Endodermal cell (in vitro differentiated cells): ENCODE measurements around the gene RASSF7. TPM values are rescaled to one million over a fixed set of nuclear protein-coding genes. Genes with fewer than 3 reads are reported as not detected.
A peak's percentile ranks its signal among the peaks of the same experiment; 100 is the strongest.

ENCODE experiments used
- DNase-seq: peaks from one replicate; pipeline ENCODE4 v3.0.0-alpha.2; 2017
- H3K27ac ChIP-seq: 2 replicates; pipeline ENCODE4 v1.5.1; 2013; ENCODE audit warnings: mild to moderate bottlenecking, low read depth, low read length, moderate library complexity
- H3K27me3 ChIP-seq: 2 replicates; pipeline ENCODE4 v1.6.1; 2013; ENCODE audit warnings: mild to moderate bottlenecking, low read length, moderate library complexity; ENCODE audit not compliant: insufficient read depth, control insufficient read depth, poor library complexity, severe bottlenecking
- H3K36me3 ChIP-seq: 2 replicates; pipeline ENCODE4 v1.7.0; 2013; ENCODE audit warnings: mild to moderate bottlenecking, low read length, moderate library complexity; ENCODE audit not compliant: control insufficient read depth, insufficient read depth
- H3K4me1 ChIP-seq: one replicate; pipeline ENCODE4 v1.7.0; 2013; ENCODE audit warnings: low read length; ENCODE audit not compliant: control insufficient read depth, insufficient read depth
- H3K4me3 ChIP-seq: 2 replicates; pipeline ENCODE4 v1.5.1; 2013; ENCODE audit warnings: mild to moderate bottlenecking, low read length, moderate library complexity
- H3K9ac ChIP-seq: 2 replicates; pipeline ENCODE4 v1.6.1; 2013; ENCODE audit warnings: mild to moderate bottlenecking, low read length, moderate library complexity; ENCODE audit not compliant: poor library complexity, severe bottlenecking; ENCODE audit errors: extremely low read depth
- H3K9me3 ChIP-seq: 2 replicates; pipeline ENCODE4 v1.6.1; 2013; ENCODE audit warnings: mild to moderate bottlenecking, low read length, moderate library complexity; ENCODE audit not compliant: control insufficient read depth
- H3K27ac Mint-ChIP-seq: 2 replicates; pipeline ENCODE4 v1.8.0; 2020; ENCODE audit warnings: mixed read lengths
- H3K27me3 Mint-ChIP-seq: 2 replicates; pipeline ENCODE4 v1.8.0; 2021; ENCODE audit warnings: mild to moderate bottlenecking, mixed read lengths; ENCODE audit not compliant: insufficient read depth
- H3K36me3 Mint-ChIP-seq: 2 replicates; pipeline ENCODE4 v1.8.0; 2020; ENCODE audit warnings: low read depth, mixed read lengths
- H3K4me1 Mint-ChIP-seq: 2 replicates; pipeline ENCODE4 v1.8.0; 2020; ENCODE audit warnings: mixed read lengths
- H3K4me3 Mint-ChIP-seq: 2 replicates; pipeline ENCODE4 v1.8.0; 2020; ENCODE audit warnings: mild to moderate bottlenecking, moderate library complexity, mixed read lengths
- H3K9me3 Mint-ChIP-seq: 2 replicates; pipeline ENCODE4 v1.8.0; 2020; ENCODE audit warnings: mild to moderate bottlenecking, mixed read lengths
- CTCF ChIP-seq: fragments of 200-600 bp; sonication (generic); conservative IDR thresholded peaks from 2 replicates; pipeline ENCODE4 v1.5.0; 2021; ENCODE audit warnings: antibody characterized with exemption, mild to moderate bottlenecking
- WGBS, 2 experiments: methylation state at CpG; one replicate each; pipeline versions ENCODE4 v1.1.5 to v1.1.7; 2013; ENCODE audit warnings: missing lambda C conversion rate in 2 of 2, mixed read lengths in 1 of 2; ENCODE audit not compliant: insufficient coverage in 1 of 2, insufficient read length in 1 of 2; 5-methylcytosine and 5-hydroxymethylcytosine counted together
- microRNA-seq: library from miRNA; unstranded; fragments of <30 nt; microRNA quantifications from one replicate; pipeline ENCODE4 v1.2.0, GENCODE V29; 2020; ENCODE audit warnings: borderline microRNAs expressed
- total RNA-seq, 2 donors: library from RNA; stranded (reverse); fragmentation: NEBNext Ultra II Directional in 1 of 2; extraction: Animal tissue kit (Norgen Biotek cat#: 25700) in 1 of 2; gene quantifications; 2 replicates in 1 of 2; 3 replicates in 1 of 2; pipeline ENCODE4 v1.2.1, GENCODE V29; 2021

RASSF7 gene
- total RNA-seq, 2 donors from 2014 or later: 34.2 to 36.3 TPM

GRCh38 chr11:613369-613968 lies 52.7 kb downstream of the RASSF7 start:
- H3K4me3 Mint-ChIP-seq: no peak overlapping the region
- no peaks in the 10 kb centered on the region for H3K9me3 Mint-ChIP-seq
- Histone ChIP-seq H3K27me3 (no peaks in the 10 kb centered on the region), H3K9me3 (no peaks in the 10 kb centered on the region), H3K9ac (no peak overlapping the region), H3K27ac (no peak overlapping the region), H3K4me3 (no peak overlapping the region), H3K4me1 (no peaks in the 10 kb centered on the region), H3K36me3 (peaks cover 35% of the 10 kb centered on the region)
- 42 to 51% methylated on average over 14 to 31 of the region's 36 CpGs for WGBS, 2 experiments
- no peak for TF ChIP-seq CTCF
- H3K27ac Mint-ChIP-seq: peak overlapping the region; percentile 79
- peaks cover 16% of the 10 kb centered on the region for H3K36me3 Mint-ChIP-seq
- H3K4me1 Mint-ChIP-seq: no peaks in the 10 kb centered on the region
- no peaks in the 10 kb centered on the region for H3K27me3 Mint-ChIP-seq
- DNase-seq: peak; percentile 96

Small RNAs within 50 kb of the gene (microRNA-seq; reads per million reads assigned to microRNA genes)
- 161 reads per million, percentile 80 among the genes with 10 or more reads in this experiment for gene MIR210

Other genes starting within 250 kb of the RASSF7 start
- 100 to 1,000 TPM; 211 to 558 TPM for gene IFITM1, start 246.9 kb upstream of the RASSF7 start, total RNA-seq
- 100 to 1,000 TPM; 257 to 389 TPM for gene IFITM3, start 240.1 kb upstream of the RASSF7 start, total RNA-seq
- gene B4GALNT4, start 191.5 kb upstream of the RASSF7 start, total RNA-seq: 100 to 1,000 TPM; 109 to 118 TPM
- 10 to 100 TPM; 35.4 to 44.8 TPM for gene PKP3, start 166.8 kb upstream of the RASSF7 start, total RNA-seq
- gene SIGIRR, start 146.0 kb upstream of the RASSF7 start, total RNA-seq: 10 to 100 TPM; 63.3 to 67.4 TPM
- 10 to 100 TPM; 16.8 to 17.8 TPM for gene ANO9, start 119.0 kb upstream of the RASSF7 start, total RNA-seq
- 10 to 100 TPM; 55.2 to 56.1 TPM for gene PTDSS2, start 110.7 kb upstream of the RASSF7 start, total RNA-seq
- gene RNH1, start 53.7 kb upstream of the RASSF7 start, total RNA-seq: 10 to 100 TPM; 42.7 to 43.2 TPM
- gene HRAS, start 25.4 kb upstream of the RASSF7 start, total RNA-seq: 10 to 100 TPM; 64.8 to 68.2 TPM
- 1 to 10 TPM; 3.0 to 4.3 TPM for gene LRRC56, start 23.4 kb upstream of the RASSF7 start, total RNA-seq
- 10 to 100 TPM in 1 of 2 donors, 1 to 10 TPM in 1; 8.5 to 13.3 TPM for gene LMNTD2, start 232 bp upstream of the RASSF7 start, total RNA-seq
- gene PHRF1, start 15.5 kb downstream of the RASSF7 start, total RNA-seq: 10 to 100 TPM; 43.4 to 48.0 TPM
- 10 to 100 TPM in 1 of 2 donors, 1 to 10 TPM in 1; 9.3 to 16.8 TPM for gene IRF7, start 55.0 kb downstream of the RASSF7 start, total RNA-seq
- gene CDHR5, start 64.0 kb downstream of the RASSF7 start, total RNA-seq: under 1 TPM; 0.13 to 0.27 TPM
- 1 to 10 TPM; 3.9 to 6.1 TPM for gene SCT, start 66.2 kb downstream of the RASSF7 start, total RNA-seq
- 1 to 10 TPM; 1.8 to 2.7 TPM for gene DRD4, start 76.3 kb downstream of the RASSF7 start, total RNA-seq
- gene DEAF1, start 134.3 kb downstream of the RASSF7 start, total RNA-seq: 10 to 100 TPM; 44.1 to 51.9 TPM
- gene TMEM80, start 134.8 kb downstream of the RASSF7 start, total RNA-seq: 10 to 100 TPM; 13.2 to 19.1 TPM
- gene EPS8L2, start 145.3 kb downstream of the RASSF7 start, total RNA-seq: 10 to 100 TPM; 26.2 to 28.0 TPM
- gene TALDO1, start 186.5 kb downstream of the RASSF7 start, total RNA-seq: 100 to 1,000 TPM; 177 to 221 TPM
- gene GATD1, start 216.5 kb downstream of the RASSF7 start, total RNA-seq: 10 to 100 TPM; 57.2 to 63.2 TPM
- gene CEND1, start 229.1 kb downstream of the RASSF7 start, total RNA-seq: not detected
- gene SLC25A22, start 237.3 kb downstream of the RASSF7 start, total RNA-seq: 10 to 100 TPM; 46.5 to 56.2 TPM
- gene PIDD1, start 244.3 kb downstream of the RASSF7 start, total RNA-seq: 10 to 100 TPM; 39.9 to 48.8 TPM
- 1,000 to 10,000 TPM; 1,966 to 2,020 TPM for gene RPLP2, start 249.0 kb downstream of the RASSF7 start, total RNA-seq